ENCODE results near the gene DNAJB14. TPM values are rescaled to one million over a fixed set of nuclear protein-coding genes. Genes with fewer than 3 reads are reported as not detected.

DNAJB14 gene
- total and polyA plus RNA-seq, 2 of the 13 experiments (the other 11 are each of a cell fraction or from before 2014, with no cell fraction given): 9.1 to 38.1 TPM

GRCh38 chr4:99949034-99949998 lies 2.9 kb upstream of the DNAJB14 start (continued):
- no peak for TF ChIP-seq ZBTB10 (CRISPR knock-in tag; IDR thresholded peaks at IDR 0.05; ENCODE audit: borderline replicate concordance)
- 0 out of 2 replicates have a peak, but pooled peaks have one; percentile 25 for TF ChIP-seq THRA (CRISPR knock-in tag; IDR thresholded peaks at IDR 0.05; ENCODE audit: borderline replicate concordance)
- no peak for TF ChIP-seq ZNF367 (CRISPR knock-in tag; IDR thresholded peaks at IDR 0.05; ENCODE audit: borderline replicate concordance)
- no peak for TF ChIP-seq CREB3 (CRISPR knock-in tag; IDR thresholded peaks at IDR 0.05)
- no peak for TF ChIP-seq SRF (IDR thresholded peaks at IDR 0.05; ENCODE audit: low read depth, low read length)
- TF ChIP-seq ZFYVE20 (CRISPR knock-in tag; IDR thresholded peaks at IDR 0.05; ENCODE audit: borderline replicate concordance, low read depth): no peak
- no peak for TF ChIP-seq ZNF770 (CRISPR knock-in tag; IDR thresholded peaks at IDR 0.05)
- no peak for TF ChIP-seq TP53 (CRISPR knock-in tag; conservative IDR thresholded peaks at IDR 0.05)
- no peak for TF ChIP-seq ZNF891 (CRISPR knock-in tag; IDR thresholded peaks at IDR 0.05)
- TF ChIP-seq HNF1A (IDR thresholded peaks at IDR 0.05; ENCODE audit: low read depth): no peak
- no peak for TF ChIP-seq HNF1A (CRISPR knock-in tag; IDR thresholded peaks at IDR 0.05; ENCODE audit: borderline replicate concordance)
- no peak; the same call in 1 of the 2 replicates for TF ChIP-seq ZNF792 (CRISPR knock-in tag; IDR thresholded peaks at IDR 0.05)
- no peak for TF ChIP-seq FOXM1 (CRISPR knock-in tag; IDR thresholded peaks at IDR 0.05)
- TF ChIP-seq SMYD3 (CRISPR knock-in tag; IDR thresholded peaks at IDR 0.05): no peak
- TF ChIP-seq ELF3 (CRISPR knock-in tag; IDR thresholded peaks at IDR 0.05): peak; percentile 63
- no peak for TF ChIP-seq ARHGAP35 (CRISPR knock-in tag; IDR thresholded peaks at IDR 0.05; ENCODE audit: borderline replicate concordance)
- TF ChIP-seq ZFP36L1 (CRISPR knock-in tag; IDR thresholded peaks at IDR 0.05): no peak

Measured in HepG2 (cell line).